Vagina (tissue), 2 donors: ENCODE measurements around the gene POLR3B.

Experiments
- CTCF ChIP-seq, 3 experiments: fragments of 450-650 bp in 2 of 3; fragments of 200-600 bp in 1 of 3; sonication (generic) in 1 of 3; IDR thresholded peaks; one replicate each; pipeline ENCODE4 v1.5.1; 2017 to 2019; ENCODE audit warnings: antibody characterized with exemption in 3 of 3, mild to moderate bottlenecking in 2 of 3, moderate library complexity in 2 of 3
- POLR2AphosphoS5 ChIP-seq, 2 donors: sonication (generic); formaldehyde crosslinking; IDR thresholded peaks; one replicate each; pipeline ENCODE4 v1.9.0; 2017; ENCODE audit warnings: antibody characterized with exemption in 2 of 2, mild to moderate bottlenecking in 2 of 2, low read depth in 1 of 2; ENCODE audit not compliant: insufficient read depth in 1 of 2

DNA sequence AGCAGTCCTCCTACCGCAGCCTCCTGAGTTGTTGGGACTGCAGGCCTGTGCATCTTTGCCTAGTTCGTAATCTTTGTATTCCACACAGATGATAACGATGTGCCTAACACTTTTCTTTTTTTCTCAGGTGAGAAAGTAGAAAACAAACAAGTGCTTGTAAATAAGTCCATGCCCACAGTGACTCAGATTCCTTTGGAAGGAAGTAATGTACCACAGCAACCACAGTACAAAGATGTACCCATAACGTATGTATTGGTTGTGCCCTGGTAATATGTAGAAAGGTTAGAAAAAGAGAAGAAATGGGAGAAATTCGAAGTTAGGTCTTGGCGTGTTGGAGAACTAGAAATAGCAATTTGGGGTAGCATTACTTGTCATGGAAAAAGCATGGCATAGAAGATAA is 101.6 kb downstream of the POLR3B start:
- no peak for TF ChIP-seq POLR2AphosphoS5 (IDR thresholded peaks at IDR 0.05; ENCODE audit: insufficient read depth in 1 of 2, low read depth in 1 of 2)
- no peak for TF ChIP-seq CTCF (IDR thresholded peaks at IDR 0.05)
